ENCODE measurements around the gene CCDC73. TPM values are rescaled to one million over a fixed set of nuclear protein-coding genes. Genes with fewer than 3 reads are reported as not detected.

The CCDC73 gene
- total RNA-seq, 1 donor from 2014 or later = not detected

GRCh38 chr11:32563600-32563959 lies 230.9 kb downstream of the CCDC73 start:
- DNase-seq (ENCODE audit: low spot score in 2 of 2) = no peak
- no peak overlapping the region for H3K4me3 ChIP-seq
- H3K27ac ChIP-seq = no peak overlapping the region
- no peaks in the 10 kb centered on the region for H3K4me1 ChIP-seq
- intact Hi-C loops (cut with DNase I) = no loop called here
- H3K36me3 ChIP-seq = no peaks in the 10 kb centered on the region
- H3K27me3 ChIP-seq = no peaks in the 10 kb centered on the region
- no peaks in the 10 kb centered on the region for H3K9me3 ChIP-seq
- no peak for TF ChIP-seq CTCF (IDR thresholded peaks at IDR 0.05)

- Histone ChIP-seq H3K36me3 (no peaks in the 10 kb centered on the region), H3K27me3 (no peaks in the 10 kb centered on the region), H3K4me1 (no peaks in the 10 kb centered on the region), H3K9me3 (no peaks in the 10 kb centered on the region), H3K27ac (no peak overlapping the region), H3K4me3 (no peak overlapping the region)
- no peak for TF ChIP-seq CTCF (IDR thresholded peaks at IDR 0.05)
- no peak for DNase-seq (ENCODE audit: low spot score in 2 of 2)
- intact Hi-C loops (cut with DNase I) = no loop called here
Observed at GRCh38 chr11:32562839-32563599, 231.4 kb downstream of the CCDC73 start.

- H3K36me3 ChIP-seq = no peaks in the 10 kb centered on the region
- H3K4me3 ChIP-seq = no peak overlapping the region
- H3K27me3 ChIP-seq = no peaks in the 10 kb centered on the region
- DNase-seq (ENCODE audit: low spot score in 2 of 2) = no peak
- TF ChIP-seq CTCF (IDR thresholded peaks at IDR 0.05) = no peak
- no peaks in the 10 kb centered on the region for H3K4me1 ChIP-seq
- H3K9me3 ChIP-seq = no peaks in the 10 kb centered on the region
- intact Hi-C loops (cut with DNase I) = no loop called here
- no peak overlapping the region for H3K27ac ChIP-seq
Observed at GRCh38 chr11:32561835-32562234, 232.6 kb downstream of the CCDC73 start.

GRCh38 chr11:32555895-32556294 lies 238.6 kb downstream of the CCDC73 start:
- no peak for DNase-seq (ENCODE audit: low spot score in 2 of 2)
- no peaks in the 10 kb centered on the region for H3K4me1 ChIP-seq
- no peak overlapping the region for H3K4me3 ChIP-seq
- no peaks in the 10 kb centered on the region for H3K27me3 ChIP-seq
- H3K27ac ChIP-seq = no peak overlapping the region
- no peak for TF ChIP-seq CTCF (IDR thresholded peaks at IDR 0.05)
- no peaks in the 10 kb centered on the region for H3K36me3 ChIP-seq
- intact Hi-C loops (cut with DNase I) = no loop called here
- no peaks in the 10 kb centered on the region for H3K9me3 ChIP-seq

- intact Hi-C loops (cut with DNase I) = no loop called here
- Histone ChIP-seq H3K9me3 (no peaks in the 10 kb centered on the region), H3K4me3 (no peak overlapping the region)
Observed at GRCh38 chr11:32555091-32555490, 239.4 kb downstream of the CCDC73 start.

More at GRCh38 chr11:32555091-32555490, 239.4 kb downstream of the CCDC73 start:
- no peak for TF ChIP-seq CTCF (IDR thresholded peaks at IDR 0.05)
- DNase-seq (ENCODE audit: low spot score in 2 of 2) = no peak
- Histone ChIP-seq H3K27me3 (no peaks in the 10 kb centered on the region), H3K27ac (no peak overlapping the region), H3K4me1 (no peaks in the 10 kb centered on the region), H3K36me3 (no peaks in the 10 kb centered on the region)

Other genes starting within 250 kb of the CCDC73 start
- 149 TPM for gene EIF3M, start 210.8 kb downstream of the CCDC73 start, total RNA-seq
- gene PRRG4, start 35.3 kb upstream of the CCDC73 start, total RNA-seq = 3.0 TPM
- gene QSER1, start 98.1 kb upstream of the CCDC73 start, total RNA-seq = 8.2 TPM
- not detected for gene DEPDC7, start 221.2 kb upstream of the CCDC73 start, total RNA-seq
- gene TCP11L1, start 244.9 kb upstream of the CCDC73 start, total RNA-seq = 33.6 TPM

Data from ascending aorta (tissue), 2 donors.